DOHH2 (cell line): ENCODE data around the gene RBMS3.

Source experiments
- H3F3A ChIP-seq: fragments of 200-600 bp; sonication (generic), shearing (Covaris generic); 2 replicates; pipeline ENCODE4 v1.6.0; 2016; ENCODE audit warnings: antibody characterized with exemption, mild to moderate bottlenecking; ENCODE audit not compliant: control insufficient read depth, insufficient read depth
- H3K27ac ChIP-seq: fragments of 200-600 bp; sonication (generic); 2 replicates; pipeline ENCODE4 v1.5.1; 2014; ENCODE audit warnings: low read depth, mild to moderate bottlenecking, low read length, moderate library complexity
- H3K27me3 ChIP-seq: fragments of 200-600 bp; sonication (generic); 2 replicates; pipeline ENCODE4 v1.6.1; 2014; ENCODE audit warnings: mild to moderate bottlenecking, low read length, mixed read lengths; ENCODE audit not compliant: control insufficient read depth
- H3K36me3 ChIP-seq: fragments of 200-600 bp; sonication (generic); 2 replicates; pipeline ENCODE4 v1.6.1; 2014; ENCODE audit warnings: mild to moderate bottlenecking, low read length, moderate library complexity, mixed read lengths; ENCODE audit not compliant: control insufficient read depth
- H3K4me1 ChIP-seq: fragments of 200-600 bp; sonication (generic); 2 replicates; pipeline ENCODE4 v1.6.1; 2014; ENCODE audit warnings: mild to moderate bottlenecking, low read length, mixed read lengths; ENCODE audit not compliant: control insufficient read depth
- H3K4me2 ChIP-seq: fragments of 200-600 bp; sonication (generic); 2 replicates; pipeline ENCODE4 v1.6.0; 2014; ENCODE audit warnings: mild to moderate bottlenecking, low read length, moderate library complexity
- H3K4me3 ChIP-seq: fragments of 200-600 bp; sonication (generic); 2 replicates; pipeline ENCODE4 v1.5.1; 2014; ENCODE audit warnings: mild to moderate bottlenecking, low read length, mixed read lengths
- H3K79me2 ChIP-seq: fragments of 200-600 bp; sonication (generic); 2 replicates; pipeline ENCODE4 v1.6.1; 2014; ENCODE audit warnings: mild to moderate bottlenecking, low read length, mixed read lengths; ENCODE audit not compliant: control insufficient read depth
- H3K9me2 ChIP-seq: fragments of 200-600 bp; sonication (generic); replicated peaks from 2 replicates; pipeline ENCODE4 v1.6.1; 2014; ENCODE audit warnings: mild to moderate bottlenecking, low read length, mixed read lengths; ENCODE audit not compliant: control insufficient read depth
- H3K9me3 ChIP-seq: fragments of 200-600 bp; sonication (generic); 2 replicates; pipeline ENCODE4 v1.6.1; 2014; ENCODE audit warnings: antibody characterized with exemption, low read length, mixed read lengths; ENCODE audit not compliant: control insufficient read depth, insufficient read depth
- H4K20me1 ChIP-seq: fragments of 200-600 bp; sonication (generic); 2 replicates; pipeline ENCODE4 v1.6.0; 2014; ENCODE audit warnings: low read depth, mild to moderate bottlenecking, antibody characterized with exemption, low read length, moderate library complexity; ENCODE audit not compliant: control insufficient read depth, insufficient read depth
- CTCF ChIP-seq: fragments of 200-600 bp; sonication (generic); IDR thresholded peaks from one replicate; pipeline ENCODE4 v1.5.1; 2014; ENCODE audit warnings: antibody characterized with exemption, mild to moderate bottlenecking, low read depth, low read length; ENCODE audit not compliant: poor library complexity, severe bottlenecking
- EZH2phosphoT487 ChIP-seq: fragments of 200-600 bp; sonication (generic); IDR thresholded peaks from 2 replicates; pipeline ENCODE4 v1.6.1; 2017; ENCODE audit warnings: borderline replicate concordance, mild to moderate bottlenecking, antibody characterized with exemption, low read length, moderate library complexity, mixed read lengths

RBMS3 gene

GRCh38 chr3:29973763-29974162 lies 692.9 kb downstream of the RBMS3 start:
- Histone ChIP-seq H4K20me1 (no peaks in the 10 kb centered on the region), H3K9me2 (no peaks in the 10 kb centered on the region; the same call in 1 of the 2 replicates), H3K4me2 (no peak overlapping the region), H3F3A (no peaks in the 10 kb centered on the region), H3K27me3 (no peaks in the 10 kb centered on the region), H3K9me3 (no peaks in the 10 kb centered on the region), H3K4me1 (no peaks in the 10 kb centered on the region), H3K79me2 (no peaks in the 10 kb centered on the region), H3K4me3 (no peak overlapping the region), H3K27ac (no peak overlapping the region), H3K36me3 (no peaks in the 10 kb centered on the region)
- TF ChIP-seq EZH2phosphoT487: no peak
- no peak for TF ChIP-seq CTCF

GRCh38 chr3:29976871-29977270 lies 696.0 kb downstream of the RBMS3 start:
- Histone ChIP-seq H3K4me2 (no peak overlapping the region), H3K79me2 (no peaks in the 10 kb centered on the region), H3K9me2 (no peaks in the 10 kb centered on the region; the same call in 1 of the 2 replicates), H3F3A (no peaks in the 10 kb centered on the region), H3K27ac (no peak overlapping the region), H4K20me1 (no peaks in the 10 kb centered on the region), H3K36me3 (no peaks in the 10 kb centered on the region), H3K4me3 (no peak overlapping the region), H3K4me1 (no peaks in the 10 kb centered on the region), H3K27me3 (no peaks in the 10 kb centered on the region), H3K9me3 (no peaks in the 10 kb centered on the region)
- TF ChIP-seq EZH2phosphoT487: no peak
- TF ChIP-seq CTCF: no peak

- Histone ChIP-seq H4K20me1 (no peaks in the 10 kb centered on the region), H3K27me3 (no peaks in the 10 kb centered on the region), H3K4me3 (no peak overlapping the region), H3K9me3 (no peaks in the 10 kb centered on the region), H3K4me1 (no peaks in the 10 kb centered on the region), H3K27ac (no peak overlapping the region), H3K79me2 (no peaks in the 10 kb centered on the region), H3K9me2 (no peaks in the 10 kb centered on the region; the same call in 1 of the 2 replicates), H3K4me2 (no peak overlapping the region), H3F3A (no peaks in the 10 kb centered on the region), H3K36me3 (no peaks in the 10 kb centered on the region)
- TF ChIP-seq CTCF (no peak), EZH2phosphoT487 (no peak)
Measured at GRCh38 chr3:29977360-29977759, 696.5 kb downstream of the RBMS3 start.

- H3K9me3 ChIP-seq: no peaks in the 10 kb centered on the region
- H3K4me2 ChIP-seq: no peak overlapping the region
- H4K20me1 ChIP-seq: no peaks in the 10 kb centered on the region
- no peak overlapping the region for H3K4me3 ChIP-seq
- H3F3A ChIP-seq: no peaks in the 10 kb centered on the region
- no peak overlapping the region for H3K27ac ChIP-seq
- H3K4me1 ChIP-seq: no peaks in the 10 kb centered on the region
- no peaks in the 10 kb centered on the region; the same call in 1 of the 2 replicates for H3K9me2 ChIP-seq
- H3K79me2 ChIP-seq: no peaks in the 10 kb centered on the region
- no peaks in the 10 kb centered on the region for H3K27me3 ChIP-seq
- TF ChIP-seq EZH2phosphoT487: no peak
- TF ChIP-seq CTCF: no peak
- no peaks in the 10 kb centered on the region for H3K36me3 ChIP-seq
Measured at GRCh38 chr3:29978036-29978435, 697.2 kb downstream of the RBMS3 start.
